Adrenal gland (tissue), 5 donors: ENCODE data around the gene NAALADL2.

Source experiments
- POLR2A ChIP-seq, 2 donors: fragments of 450-650 bp; IDR thresholded peaks; one replicate each; pipeline ENCODE4 v1.6.1; 2017; ENCODE audit warnings: antibody characterized with exemption in 2 of 2, mild to moderate bottlenecking in 2 of 2, moderate library complexity in 1 of 2
- TF ChIP-seq, protein P1 (sequence below), 6 experiments: fragments of 450-650 bp in 4 of 6; fragments of 200-600 bp in 2 of 6; sonication (generic) in 1 of 6; IDR thresholded peaks; 1 replicate in 5 of 6; 2 replicates in 1 of 6; pipeline versions ENCODE4 v1.5.1 to v1.8.0; 2016 to 2021; ENCODE audit warnings: antibody characterized with exemption in 6 of 6, mild to moderate bottlenecking in 2 of 6, moderate library complexity in 1 of 6
- donor health status: DM: no; HTN: no; CAD: no.

GRCh38 chr3:175484666-175485065, 625.5 kb downstream of the NAALADL2 start:
- no peak for TF ChIP-seq POLR2A (IDR thresholded peaks at IDR 0.05)
- TF ChIP-seq, protein P1, sequence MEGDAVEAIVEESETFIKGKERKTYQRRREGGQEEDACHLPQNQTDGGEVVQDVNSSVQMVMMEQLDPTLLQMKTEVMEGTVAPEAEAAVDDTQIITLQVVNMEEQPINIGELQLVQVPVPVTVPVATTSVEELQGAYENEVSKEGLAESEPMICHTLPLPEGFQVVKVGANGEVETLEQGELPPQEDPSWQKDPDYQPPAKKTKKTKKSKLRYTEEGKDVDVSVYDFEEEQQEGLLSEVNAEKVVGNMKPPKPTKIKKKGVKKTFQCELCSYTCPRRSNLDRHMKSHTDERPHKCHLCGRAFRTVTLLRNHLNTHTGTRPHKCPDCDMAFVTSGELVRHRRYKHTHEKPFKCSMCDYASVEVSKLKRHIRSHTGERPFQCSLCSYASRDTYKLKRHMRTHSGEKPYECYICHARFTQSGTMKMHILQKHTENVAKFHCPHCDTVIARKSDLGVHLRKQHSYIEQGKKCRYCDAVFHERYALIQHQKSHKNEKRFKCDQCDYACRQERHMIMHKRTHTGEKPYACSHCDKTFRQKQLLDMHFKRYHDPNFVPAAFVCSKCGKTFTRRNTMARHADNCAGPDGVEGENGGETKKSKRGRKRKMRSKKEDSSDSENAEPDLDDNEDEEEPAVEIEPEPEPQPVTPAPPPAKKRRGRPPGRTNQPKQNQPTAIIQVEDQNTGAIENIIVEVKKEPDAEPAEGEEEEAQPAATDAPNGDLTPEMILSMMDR (IDR thresholded peaks at IDR 0.05), result no peak
